Stomach smooth muscle (tissue), 2 donors: ENCODE data around the gene SFN.
A peak's percentile ranks its signal among the peaks of the same experiment; 100 is the strongest.
"Not testable (repeated sequence)": the region's sequence is repeated elsewhere in the genome, so short reads cannot be mapped to it uniquely, and the experiment has no call there.

Source experiments
- H3K27ac ChIP-seq: one replicate; pipeline ENCODE4 v1.7.0; 2013; ENCODE audit warnings: mild to moderate bottlenecking, low read length, inconsistent platforms
- H3K27me3 ChIP-seq, 2 donors: one replicate each; pipeline ENCODE4 v1.7.0; 2013; ENCODE audit warnings: low read length in 2 of 2; ENCODE audit not compliant: insufficient read depth in 2 of 2, control insufficient read depth in 1 of 2
- H3K36me3 ChIP-seq, 2 donors: one replicate each; pipeline ENCODE4 v1.7.0; 2013; ENCODE audit warnings: low read length in 2 of 2; ENCODE audit not compliant: control insufficient read depth in 2 of 2, insufficient read depth in 2 of 2
- H3K4me1 ChIP-seq: one replicate; pipeline ENCODE4 v1.7.0; 2013; ENCODE audit warnings: low read length; ENCODE audit not compliant: control insufficient read depth, insufficient read depth
- H3K4me3 ChIP-seq, 2 donors: one replicate each; pipeline ENCODE4 v1.7.0; 2013; ENCODE audit warnings: low read length in 2 of 2
- H3K9ac ChIP-seq, 2 donors: one replicate each; pipeline ENCODE4 v1.7.0; 2013; ENCODE audit warnings: low read length in 2 of 2, mild to moderate bottlenecking in 1 of 2
- H3K9me3 ChIP-seq, 2 donors: one replicate each; pipeline ENCODE4 v1.7.0; 2013; ENCODE audit warnings: low read length in 2 of 2; ENCODE audit not compliant: control insufficient read depth in 2 of 2
- donor health status: healthy.
- donor health status: Pancreatic carcinoma.

Gene SFN

GRCh38 chr1:26856181-26856580 lies 6.8 kb upstream of the SFN start:
- Histone ChIP-seq H3K27ac (no peak overlapping the region), H3K9me3 (no peaks in the 10 kb centered on the region), H3K4me3 (no peak overlapping the region), H3K9ac (no peak overlapping the region), H3K36me3 (peaks cover 17 to 48% of the 10 kb centered on the region in 2 donors), H3K4me1 (no peaks in the 10 kb centered on the region), H3K27me3 (no peaks in the 10 kb centered on the region)

GRCh38 chr1:26856604-26857469 lies 6.1 kb upstream of the SFN start:
- Histone ChIP-seq H3K9ac (no peak overlapping the region), H3K4me3 (no peak overlapping the region), H3K36me3 (peaks cover 16 to 41% of the 10 kb centered on the region in 2 donors), H3K9me3 (no peaks in the 10 kb centered on the region), H3K27me3 (no peaks in the 10 kb centered on the region), H3K27ac (no peak overlapping the region), H3K4me1 (no peaks in the 10 kb centered on the region)

DNA sequence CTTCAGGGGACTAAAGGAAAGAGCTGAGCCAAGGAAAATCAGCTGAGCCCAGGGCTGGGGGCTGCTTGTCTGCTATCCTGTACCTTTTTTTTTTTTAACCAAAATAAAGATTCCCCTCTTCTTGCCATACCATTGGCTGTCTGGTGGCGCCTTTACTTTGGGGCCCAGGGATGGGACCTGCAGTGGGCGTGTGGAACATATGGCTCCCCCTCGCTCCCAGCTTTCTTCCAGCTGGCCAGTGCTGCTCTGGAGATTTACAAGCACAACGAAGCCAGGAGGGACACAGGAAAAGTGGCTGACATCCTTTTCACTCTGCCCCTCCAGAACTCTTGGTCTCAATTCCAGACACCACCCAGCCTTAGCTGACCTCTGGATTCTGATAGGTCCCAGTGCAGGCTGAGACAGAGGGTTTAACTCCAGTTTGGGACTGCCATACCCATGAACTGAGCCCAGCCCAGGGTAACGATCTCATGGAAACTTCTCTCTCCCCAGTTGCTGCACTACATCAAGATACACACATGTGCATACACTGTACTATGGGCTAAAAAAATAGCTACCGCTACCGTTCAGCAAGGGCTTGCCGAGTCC lies 5.4 kb upstream of the SFN start:
- Histone ChIP-seq H3K9me3 (no peaks in the 10 kb centered on the region), H3K27ac (no peak overlapping the region), H3K36me3 (peaks cover 14 to 36% of the 10 kb centered on the region in 2 donors), H3K4me3 (no peak overlapping the region), H3K9ac (no peak overlapping the region), H3K4me1 (no peaks in the 10 kb centered on the region), H3K27me3 (no peaks in the 10 kb centered on the region)

- Histone ChIP-seq H3K27ac (no peak overlapping the region), H3K4me1 (no peaks in the 10 kb centered on the region), H3K36me3 (peaks cover 11 to 31% of the 10 kb centered on the region in 2 donors)
These were observed 4.8 kb upstream of the SFN start for GRCh38 chr1:26858160-26858559.

DNA sequence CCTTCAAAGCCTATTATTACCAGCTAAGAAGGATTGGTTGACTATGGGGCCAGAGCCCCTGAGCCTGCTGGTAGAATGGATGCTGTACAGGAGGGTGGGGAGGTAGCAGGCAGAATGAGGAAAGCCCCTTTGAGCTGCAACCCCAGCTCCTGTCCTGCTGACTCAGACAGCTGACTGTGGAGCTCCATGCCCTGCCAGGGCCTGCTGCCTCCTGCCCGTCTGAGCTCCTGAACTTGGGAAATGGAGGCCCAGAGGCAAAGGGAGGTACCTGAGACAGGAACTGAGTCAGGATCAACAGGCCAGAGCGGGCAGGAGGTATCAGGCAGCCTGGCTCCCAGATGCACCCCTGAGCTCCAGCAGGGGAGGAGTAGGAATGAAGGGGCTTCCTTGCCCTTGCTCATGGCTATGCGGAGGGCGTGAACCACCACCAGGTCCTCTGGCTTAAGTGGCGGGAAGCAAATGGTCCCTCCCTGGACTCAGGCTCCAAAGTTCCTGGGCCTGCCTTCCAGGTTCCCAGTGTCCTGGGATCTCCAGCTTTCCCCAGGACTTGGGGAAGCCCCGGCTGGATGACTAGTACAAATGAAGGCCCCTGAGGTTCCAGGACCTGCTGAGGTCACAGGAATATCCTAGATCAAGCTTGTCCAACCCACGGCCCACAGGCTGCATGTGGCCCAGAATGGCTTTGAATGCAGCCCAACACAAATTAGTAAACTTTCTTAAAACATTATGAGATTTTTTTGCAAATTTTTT lies 3.9 kb upstream of the SFN start:
- no peak overlapping the region for H3K4me3 ChIP-seq
- H3K9me3 ChIP-seq = no peaks in the 10 kb centered on the region
- H3K4me1 ChIP-seq = peaks cover 7% of the 10 kb centered on the region
- H3K27ac ChIP-seq = no peak overlapping the region
- H3K27me3 ChIP-seq = no peaks in the 10 kb centered on the region
- peaks cover 4 to 22% of the 10 kb centered on the region in 2 donors for H3K36me3 ChIP-seq
- H3K9ac ChIP-seq = no peak overlapping the region

More at GRCh38 chr1:26858160-26858559, 4.8 kb upstream of the SFN start:
- H3K4me3 ChIP-seq = no peak overlapping the region
- no peaks in the 10 kb centered on the region for H3K9me3 ChIP-seq
- no peaks in the 10 kb centered on the region for H3K27me3 ChIP-seq
- H3K9ac ChIP-seq = no peak overlapping the region

- H3K36me3 ChIP-seq = peaks cover 0 to 12% of the 10 kb centered on the region in 2 donors
- no peaks in the 10 kb centered on the region for H3K9me3 ChIP-seq
- H3K27me3 ChIP-seq = no peaks in the 10 kb centered on the region
- no peak overlapping the region for H3K4me3 ChIP-seq
- peaks cover 24% of the 10 kb centered on the region for H3K4me1 ChIP-seq
- H3K9ac ChIP-seq = no peak overlapping the region
- H3K27ac ChIP-seq = no peak overlapping the region
These were observed 1.7 kb upstream of the SFN start for GRCh38 chr1:26861286-26861701.

DNA sequence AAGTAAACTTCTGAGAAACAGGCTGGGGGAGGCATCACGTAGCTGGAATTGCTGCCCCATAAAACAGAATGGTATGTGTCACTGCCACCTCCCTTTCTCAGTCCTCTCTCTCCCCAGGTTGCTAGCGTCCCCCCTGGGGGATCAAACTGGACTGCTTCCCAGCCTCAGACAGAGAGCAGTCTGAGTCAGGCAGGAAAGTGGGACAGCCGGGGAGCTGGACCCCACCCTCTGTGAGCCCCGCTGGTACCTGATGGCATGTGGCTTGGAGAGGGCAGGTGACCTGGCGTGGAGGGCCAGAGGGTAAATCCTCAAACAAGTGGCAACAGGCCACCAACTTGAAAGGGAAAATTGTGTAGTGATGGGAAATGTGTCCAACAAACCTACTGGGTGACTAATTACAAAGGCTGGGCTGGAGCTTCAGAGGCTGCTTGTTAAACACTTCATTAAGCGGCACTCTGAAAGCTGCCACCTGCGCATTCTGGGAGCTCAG lies 1.0 kb upstream of the SFN start:
- H3K9me3 ChIP-seq = no peaks in the 10 kb centered on the region
- H3K4me1 ChIP-seq = peaks cover 24% of the 10 kb centered on the region
- no peak overlapping the region for H3K27ac ChIP-seq
- peaks cover 0 to 10% of the 10 kb centered on the region in 2 donors for H3K36me3 ChIP-seq
- no peak overlapping the region for H3K4me3 ChIP-seq
- no peak overlapping the region for H3K9ac ChIP-seq
- no peaks in the 10 kb centered on the region for H3K27me3 ChIP-seq

- H3K9me3 ChIP-seq = no peaks in the 10 kb centered on the region
- no peaks in the 10 kb centered on the region for H3K36me3 ChIP-seq
- peaks cover 24% of the 10 kb centered on the region for H3K4me1 ChIP-seq
- peak overlapping the region; percentile 96 for H3K27ac ChIP-seq
- no peaks in the 10 kb centered on the region for H3K27me3 ChIP-seq
- peak overlapping the region in 1 of 2 donors; percentile 73 for H3K9ac ChIP-seq
- H3K4me3 ChIP-seq = peak overlapping the region; percentile 86 to 88
These were observed 732 bp downstream of the SFN start for GRCh38 chr1:26863685-26864077.

- peak overlapping the region; percentile 96 for H3K27ac ChIP-seq
- H3K9me3 ChIP-seq = no peaks in the 10 kb centered on the region
- H3K27me3 ChIP-seq = no peaks in the 10 kb centered on the region
- peaks cover 24% of the 10 kb centered on the region for H3K4me1 ChIP-seq
- no peaks in the 10 kb centered on the region for H3K36me3 ChIP-seq
- peak overlapping the region; percentile 86 to 88 for H3K4me3 ChIP-seq
- peak overlapping the region; percentile 93 to 98 for H3K9ac ChIP-seq
These were observed 1.9 kb downstream of the SFN start for GRCh38 chr1:26864610-26865480.

- not testable (repeated sequence) for H3K9me3 ChIP-seq, H3K4me1 ChIP-seq, H3K36me3 ChIP-seq, H3K27ac ChIP-seq, H3K9ac ChIP-seq, H3K27me3 ChIP-seq, H3K4me3 ChIP-seq
These were observed 10.1 kb downstream of the SFN start for GRCh38 chr1:26873097-26873496.
